Measurements from ENCODE around the gene UBE2J2.

UBE2J2 gene

GRCh38 chr1:1244192-1244811 is 29.4 kb downstream of the UBE2J2 start:
- no peak for DNase-seq
- TF ChIP-seq GATA1 (IDR thresholded peaks at IDR 0.05; ENCODE audit: low read depth, low read length), result no peak
- TF ChIP-seq POLR2A (IDR thresholded peaks at IDR 0.05; ENCODE audit: low read length), result no peak

DNA sequence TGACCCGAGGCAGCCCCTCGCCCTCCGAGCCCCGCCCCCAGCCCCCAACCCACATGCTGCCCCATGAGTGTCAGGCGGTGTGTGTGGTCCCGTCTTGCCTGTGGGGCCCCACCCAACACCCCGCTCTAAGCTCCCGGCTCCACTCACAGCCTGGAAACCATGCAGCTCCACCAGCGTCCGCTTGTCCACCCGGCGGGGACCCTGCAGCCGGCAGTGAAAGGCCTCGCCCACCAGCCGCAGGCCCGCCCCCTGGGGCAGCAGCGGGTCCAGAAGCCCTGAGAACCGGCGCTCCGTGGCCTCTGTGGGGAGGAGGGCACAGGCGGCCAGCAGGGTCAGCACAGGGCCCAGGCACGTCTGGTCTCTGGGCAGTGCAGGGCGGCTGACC is 29.9 kb downstream of the UBE2J2 start:
- DNase-seq, result no peak
- TF ChIP-seq GATA1 (IDR thresholded peaks at IDR 0.05; ENCODE audit: low read depth, low read length), result no peak
- TF ChIP-seq POLR2A (IDR thresholded peaks at IDR 0.05; ENCODE audit: low read length), result no peak

- TF ChIP-seq GATA1 (IDR thresholded peaks at IDR 0.05; ENCODE audit: low read depth, low read length) (no peak), POLR2A (IDR thresholded peaks at IDR 0.05; ENCODE audit: low read length) (no peak)
- DNase-seq, result no peak
Observed at GRCh38 chr1:1243266-1243660, 30.4 kb downstream of the UBE2J2 start.

DNA sequence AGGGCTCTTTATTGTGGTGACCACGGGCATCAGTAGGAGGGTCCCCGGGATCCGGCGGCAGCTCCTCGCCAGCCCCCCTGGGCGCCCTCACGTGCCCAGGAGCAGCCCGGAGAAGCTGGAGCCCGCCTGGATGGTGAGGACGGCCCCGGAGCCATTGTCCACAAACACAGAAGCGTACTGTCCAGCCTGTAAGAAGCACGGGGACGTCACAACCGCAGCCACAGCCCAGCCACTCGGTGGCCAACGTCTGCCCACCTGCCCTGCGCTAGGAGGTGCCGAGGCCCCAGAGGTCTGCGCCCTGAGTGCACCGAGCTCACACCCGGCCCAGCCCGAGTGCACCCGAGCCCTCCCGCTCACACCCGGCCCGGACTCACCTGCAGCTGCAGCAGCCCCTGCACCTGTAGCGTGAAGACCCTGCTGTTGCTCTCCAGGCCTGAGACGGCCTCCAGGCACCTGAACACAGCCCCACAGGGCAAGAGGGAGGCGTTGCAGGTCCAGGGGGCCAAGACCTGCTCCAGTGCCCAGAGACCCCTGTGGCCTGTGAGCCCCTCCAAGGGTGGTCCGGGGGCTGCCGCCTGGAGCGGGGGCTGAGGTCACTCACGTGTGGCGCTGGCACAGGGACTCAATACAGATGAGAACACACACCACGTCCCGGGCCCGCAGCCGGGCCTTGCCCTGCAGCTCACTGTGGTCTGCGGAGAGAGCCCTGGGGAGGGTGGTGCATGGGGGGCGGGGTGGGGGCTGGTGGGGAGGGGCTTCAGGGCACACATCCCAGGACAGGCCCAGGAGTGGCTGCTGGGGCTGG is 31.0 kb downstream of the UBE2J2 start:
- DNase-seq, result no peak
- TF ChIP-seq GATA1 (IDR thresholded peaks at IDR 0.05; ENCODE audit: low read depth, low read length) (no peak), POLR2A (IDR thresholded peaks at IDR 0.05; ENCODE audit: low read length) (no peak)

DNA sequence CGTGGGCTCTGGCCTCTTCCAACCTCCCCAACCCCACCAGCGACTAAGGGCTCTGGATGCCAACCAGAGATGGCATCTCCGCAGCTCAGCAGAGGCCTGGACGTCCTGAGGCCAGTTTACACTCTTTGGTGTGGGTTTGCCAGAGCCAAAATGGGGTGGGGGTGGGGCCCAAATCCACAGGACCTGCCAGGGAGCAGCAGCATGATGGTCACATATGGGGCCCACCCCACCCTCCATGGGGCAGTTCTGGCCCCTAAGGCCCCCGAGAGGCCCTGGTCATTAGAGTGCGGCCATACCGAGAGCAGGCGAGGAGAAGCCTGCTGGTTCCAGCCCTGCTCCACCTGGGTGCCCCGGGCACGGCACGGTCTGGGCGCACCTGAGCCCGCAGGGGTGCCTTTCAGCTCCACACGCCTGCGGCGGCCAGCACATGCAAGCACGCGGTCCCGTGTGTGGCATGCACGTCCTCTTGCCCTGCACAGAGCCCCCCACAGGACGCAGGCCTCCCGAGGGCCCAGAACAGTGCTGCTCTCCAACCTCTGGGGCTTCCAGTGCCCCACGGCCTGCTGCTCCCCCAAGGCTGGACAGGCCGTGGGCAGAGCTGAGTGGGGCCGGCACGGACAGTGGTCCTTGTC is 31.9 kb downstream of the UBE2J2 start:
- DNase-seq, result no peak
- TF ChIP-seq POLR2A (IDR thresholded peaks at IDR 0.05; ENCODE audit: low read length), result no peak
- TF ChIP-seq GATA1 (IDR thresholded peaks at IDR 0.05; ENCODE audit: low read depth, low read length), result no peak

DNA sequence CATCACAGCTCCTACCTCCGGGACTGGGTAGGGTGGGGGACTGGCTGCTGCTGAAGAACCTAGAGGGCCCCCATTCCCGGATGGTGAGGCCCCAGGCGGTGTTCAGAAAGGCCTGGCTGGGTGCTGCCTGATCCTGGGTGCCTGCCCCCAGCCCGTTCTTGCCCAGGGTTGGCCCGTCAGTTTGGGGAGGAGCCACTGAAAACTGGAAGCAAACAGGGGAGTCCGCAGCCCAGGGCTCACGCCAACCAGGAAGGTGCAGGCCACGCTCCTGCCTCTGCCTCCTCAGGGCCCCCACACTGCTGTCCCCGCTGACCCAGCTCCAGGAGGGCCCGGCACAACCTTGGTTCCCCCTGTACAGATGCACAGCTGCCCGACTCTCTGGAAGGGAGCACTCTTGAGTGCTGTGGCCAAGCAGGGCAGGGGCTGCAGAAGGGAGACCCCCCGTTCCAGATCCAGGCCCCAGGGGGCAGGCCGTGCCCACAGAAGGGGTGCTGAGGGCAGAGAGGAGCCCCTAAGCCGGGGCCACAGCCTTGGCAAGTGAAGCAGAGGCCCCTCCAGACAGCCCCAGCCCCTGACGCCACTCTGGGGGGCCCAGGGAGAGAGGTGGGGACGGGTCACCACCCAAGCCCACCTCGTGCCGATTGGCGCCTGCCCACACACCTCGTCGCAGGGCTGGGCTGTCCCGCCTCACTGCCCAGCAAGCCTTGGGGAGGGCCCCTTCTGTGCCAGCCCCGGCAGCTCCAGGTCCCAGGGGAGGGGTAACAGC is 32.6 kb downstream of the UBE2J2 start:
- no peak for TF ChIP-seq POLR2A (IDR thresholded peaks at IDR 0.05; ENCODE audit: low read length)
- no peak for TF ChIP-seq GATA1 (IDR thresholded peaks at IDR 0.05; ENCODE audit: low read depth, low read length)

DNA sequence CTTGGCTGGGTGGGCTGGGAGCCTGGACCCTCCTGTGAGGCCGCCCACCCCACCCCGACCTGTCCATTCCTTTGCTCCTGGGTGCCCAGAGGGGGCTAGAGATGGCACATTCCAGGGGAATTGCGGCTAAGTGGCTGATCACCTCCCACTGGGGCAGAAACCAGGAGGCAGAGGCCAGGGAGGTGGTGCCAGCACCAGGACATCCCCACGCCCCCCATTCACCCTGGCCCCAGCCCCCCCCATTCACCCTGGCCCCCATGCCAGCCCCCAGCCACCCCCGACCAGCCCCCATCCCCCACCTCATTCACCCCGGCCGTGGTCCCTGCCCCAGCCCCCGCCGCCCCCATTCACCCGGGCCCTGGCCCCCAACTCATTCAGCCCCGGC is 33.3 kb downstream of the UBE2J2 start:
- no peak for TF ChIP-seq GATA1 (IDR thresholded peaks at IDR 0.05; ENCODE audit: low read depth, low read length)
- TF ChIP-seq POLR2A (IDR thresholded peaks at IDR 0.05; ENCODE audit: low read length), result no peak
- DNase-seq, result no peak

More for the DNA sequence above, 32.6 kb downstream of the UBE2J2 start:
- no peak for DNase-seq

DNA sequence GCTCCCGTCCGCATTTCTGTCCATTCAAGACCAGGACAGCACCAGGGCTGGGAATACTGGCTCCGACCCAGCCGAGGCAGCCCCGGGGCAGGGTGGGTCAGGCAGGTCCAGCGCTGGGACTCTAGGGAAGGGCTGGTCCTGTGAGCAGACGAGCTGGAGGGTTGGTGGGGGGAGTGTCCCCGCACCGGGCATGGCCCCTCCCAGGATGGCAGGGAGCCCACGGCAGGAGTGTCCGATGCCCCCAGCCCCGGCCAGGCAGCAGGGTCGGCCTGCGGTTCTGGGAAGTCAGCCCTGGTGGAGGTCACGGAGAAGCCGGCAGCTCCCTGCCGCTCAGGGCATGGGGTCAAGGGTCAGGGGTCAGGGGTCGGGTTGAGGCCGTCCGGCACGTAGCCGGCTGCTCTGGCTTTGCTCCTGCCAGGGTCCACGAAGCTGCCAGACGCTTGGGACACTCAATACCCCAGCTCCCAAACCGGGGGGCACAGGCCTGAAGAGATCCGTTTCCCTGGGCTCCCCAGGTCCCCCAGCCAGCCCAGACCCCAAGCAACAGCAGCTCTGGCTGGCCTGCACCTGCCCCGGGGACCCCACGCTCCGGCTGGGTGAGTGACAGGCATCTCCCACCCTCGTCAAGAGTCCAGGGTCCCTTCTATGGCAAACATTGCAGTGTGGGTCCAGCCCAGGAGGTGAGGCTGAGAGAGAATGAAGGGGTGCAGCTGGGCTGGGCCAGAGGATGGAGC is 33.9 kb downstream of the UBE2J2 start:
- no peak for DNase-seq
- no peak for TF ChIP-seq GATA1 (IDR thresholded peaks at IDR 0.05; ENCODE audit: low read depth, low read length)
- TF ChIP-seq POLR2A (IDR thresholded peaks at IDR 0.05; ENCODE audit: low read length), result no peak

GRCh38 chr1:1239227-1239613 is 34.4 kb downstream of the UBE2J2 start:
- DNase-seq, result peak in 1 of 2 experiments; percentile 31
- TF ChIP-seq POLR2A (IDR thresholded peaks at IDR 0.05; ENCODE audit: low read length) (no peak), GATA1 (IDR thresholded peaks at IDR 0.05; ENCODE audit: low read depth, low read length) (no peak)

DNA sequence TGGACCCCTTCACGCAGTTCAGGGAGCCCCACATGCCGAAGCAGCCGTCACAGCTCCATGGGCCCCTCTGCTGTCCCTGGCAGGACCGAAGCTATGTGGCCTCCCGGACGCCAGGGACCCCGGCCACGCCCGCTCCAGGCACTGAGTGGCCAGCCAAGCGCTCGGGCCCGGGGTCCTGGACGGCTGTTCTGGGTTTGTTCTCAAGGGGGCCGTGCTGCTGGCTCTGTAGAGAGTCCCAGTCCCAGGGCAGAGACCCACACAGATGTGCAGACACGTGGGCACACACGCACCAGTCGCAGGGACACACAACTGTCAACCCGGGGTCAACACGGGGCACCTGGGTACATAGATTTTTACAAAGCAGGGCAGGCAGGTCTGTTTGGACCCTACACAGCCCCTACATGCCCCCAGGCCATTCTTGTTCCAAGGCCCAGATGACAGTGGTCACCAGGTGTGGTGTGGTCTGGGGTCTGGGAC is 34.9 kb downstream of the UBE2J2 start:
- no peak for DNase-seq
- TF ChIP-seq GATA1 (IDR thresholded peaks at IDR 0.05; ENCODE audit: low read depth, low read length) (no peak), POLR2A (IDR thresholded peaks at IDR 0.05; ENCODE audit: low read length) (no peak)

GRCh38 chr1:1237874-1238701 is 35.6 kb downstream of the UBE2J2 start:
- TF ChIP-seq GATA1 (IDR thresholded peaks at IDR 0.05; ENCODE audit: low read depth, low read length) (no peak), POLR2A (IDR thresholded peaks at IDR 0.05; ENCODE audit: low read length) (no peak)
- DNase-seq, result no peak
